SJSA1 (cell line): Measurements from ENCODE around the gene AZI2. TPM values are rescaled to one million over a fixed set of nuclear protein-coding genes. Genes with fewer than 3 reads are reported as not detected.
A peak's percentile ranks its signal among the peaks of the same experiment; 100 is the strongest.

Experiments
- DNase-seq, 2 experiments: peaks; one replicate each; pipeline ENCODE4 v3.0.0-alpha.2; 2015 to 2020; ENCODE audit warnings: low spot score in 2 of 2, low read depth in 1 of 2
- H3K27ac ChIP-seq: fragments of 250-450 bp; sonication (Bioruptor Pico); 2 replicates; pipeline ENCODE4 v1.5.1; 2020; ENCODE audit warnings: mild to moderate bottlenecking, moderate library complexity
- H3K27me3 ChIP-seq: fragments of 250-450 bp; sonication (Bioruptor Pico); replicated peaks from 2 replicates; pipeline ENCODE4 v1.5.1; 2020; ENCODE audit warnings: mild to moderate bottlenecking, moderate library complexity
- H3K36me3 ChIP-seq: fragments of 250-450 bp; sonication (Bioruptor Pico); 2 replicates; pipeline ENCODE4 v1.5.1; 2020; ENCODE audit warnings: mild to moderate bottlenecking
- H3K4me1 ChIP-seq: fragments of 250-450 bp; sonication (Bioruptor Pico); replicated peaks from 2 replicates; pipeline ENCODE4 v1.6.1; 2021; ENCODE audit warnings: mild to moderate bottlenecking
- H3K4me3 ChIP-seq: fragments of 250-450 bp; sonication (Bioruptor Pico); 2 replicates; pipeline ENCODE4 v1.5.1; 2020; ENCODE audit warnings: mild to moderate bottlenecking
- H3K9me3 ChIP-seq: fragments of 250-450 bp; sonication (Bioruptor Pico); replicated peaks from 2 replicates; pipeline ENCODE4 v1.5.1; 2020; ENCODE audit warnings: mild to moderate bottlenecking
- total RNA-seq: library from RNA; depleted of rRNA; stranded (reverse); fragments of >200 nt; shearing (Covaris generic); gene quantifications from 2 replicates; pipeline ENCODE4 v1.2.3, GENCODE V29; 2014; rRNA removed

Gene AZI2, protein sequence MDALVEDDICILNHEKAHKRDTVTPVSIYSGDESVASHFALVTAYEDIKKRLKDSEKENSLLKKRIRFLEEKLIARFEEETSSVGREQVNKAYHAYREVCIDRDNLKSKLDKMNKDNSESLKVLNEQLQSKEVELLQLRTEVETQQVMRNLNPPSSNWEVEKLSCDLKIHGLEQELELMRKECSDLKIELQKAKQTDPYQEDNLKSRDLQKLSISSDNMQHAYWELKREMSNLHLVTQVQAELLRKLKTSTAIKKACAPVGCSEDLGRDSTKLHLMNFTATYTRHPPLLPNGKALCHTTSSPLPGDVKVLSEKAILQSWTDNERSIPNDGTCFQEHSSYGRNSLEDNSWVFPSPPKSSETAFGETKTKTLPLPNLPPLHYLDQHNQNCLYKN
- total RNA-seq, result 37.5 and 44.9 TPM in 2 replicates

DNA sequence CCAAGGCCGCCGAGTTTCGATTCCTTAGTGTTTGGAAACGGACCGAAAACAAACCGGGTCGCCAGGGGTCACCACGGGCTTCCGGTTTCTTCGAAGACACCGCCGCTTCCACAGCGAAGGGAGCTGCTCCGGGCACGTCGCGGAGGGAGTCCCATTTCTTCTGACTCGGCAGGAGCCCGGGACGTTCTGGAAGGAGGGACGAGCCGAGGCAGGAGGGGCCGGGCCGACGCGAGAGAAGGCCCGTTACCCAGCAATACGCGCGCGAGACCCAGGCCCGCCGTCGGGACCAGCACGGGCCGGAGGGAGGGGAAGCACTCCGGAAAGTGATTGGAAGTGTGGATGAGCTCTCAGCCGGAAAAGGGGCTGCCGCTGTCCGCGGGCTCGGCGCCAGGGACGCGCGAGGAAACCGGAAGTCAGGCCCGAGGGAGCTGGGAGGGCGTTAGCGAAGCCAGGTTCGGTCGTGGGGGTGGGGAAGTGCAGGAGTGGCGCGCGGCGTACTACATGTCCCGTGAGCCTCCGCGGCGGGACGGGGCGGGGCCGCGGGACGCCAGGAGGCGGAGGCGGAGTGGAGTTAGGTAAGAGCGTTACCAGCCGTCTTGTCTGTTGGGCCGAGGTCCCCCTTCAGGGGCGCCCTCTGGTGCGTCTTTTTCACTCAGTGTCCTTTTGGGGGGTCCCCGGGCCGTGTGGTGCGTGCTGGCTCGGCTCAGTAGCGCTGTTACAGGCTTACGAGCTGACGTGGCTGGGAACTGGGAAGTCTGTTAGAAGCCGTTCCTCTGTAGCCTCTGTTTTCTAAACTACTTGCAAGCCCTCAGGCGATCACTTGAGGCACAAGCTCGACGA lies at the start of gene AZI2, which contains the start of gene ZCWPW2:
TSS of gene AZI2 (minus strand) at position 196 of the 840 bp plus-strand sequence. CDS start 8,207 bp downstream, outside the sequence.
TSS of gene ZCWPW2 (plus strand) at position 93 of the 840 bp plus-strand sequence. CDS start 64,348 bp downstream, outside the sequence.
- no peaks in the 10 kb centered on the region for H3K9me3 ChIP-seq
- no peaks in the 10 kb centered on the region for H3K27me3 ChIP-seq
- H3K27ac ChIP-seq, result peak within 1 kb of the TSS; percentile 97
- DNase-seq, result peak; percentile 95 to 96
- peak within 1 kb of the TSS; percentile 68 for H3K4me3 ChIP-seq
- H3K36me3 ChIP-seq, result peaks cover 7% of the 10 kb centered on the region
- H3K4me1 ChIP-seq, result peaks cover 7% of the 10 kb centered on the region

DNA sequence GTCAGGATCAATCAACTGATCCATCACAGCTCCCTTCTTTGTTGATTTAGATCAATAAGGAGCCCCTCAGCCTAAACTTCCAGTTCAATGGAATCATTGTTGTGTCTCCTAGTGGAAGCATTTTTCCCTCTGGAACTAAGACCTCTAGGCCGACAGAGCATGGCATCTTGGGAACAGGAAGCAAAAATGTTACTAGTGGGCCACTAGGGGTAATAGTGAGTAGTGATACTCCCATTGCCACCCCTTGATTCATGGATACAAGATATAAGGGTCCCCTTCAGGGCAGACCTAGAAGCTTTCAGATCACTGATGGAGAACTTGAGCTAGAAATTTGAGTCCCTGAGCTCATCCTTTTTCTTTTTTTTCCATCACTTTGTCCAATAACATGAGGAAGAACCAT lies 40.4 kb upstream of the AZI2 start:
- Histone ChIP-seq H3K9me3 (no peaks in the 10 kb centered on the region), H3K36me3 (no peaks in the 10 kb centered on the region), H3K27me3 (no peaks in the 10 kb centered on the region), H3K4me3 (no peak overlapping the region), H3K27ac (no peak overlapping the region), H3K4me1 (no peaks in the 10 kb centered on the region)
- no peak for DNase-seq

DNA sequence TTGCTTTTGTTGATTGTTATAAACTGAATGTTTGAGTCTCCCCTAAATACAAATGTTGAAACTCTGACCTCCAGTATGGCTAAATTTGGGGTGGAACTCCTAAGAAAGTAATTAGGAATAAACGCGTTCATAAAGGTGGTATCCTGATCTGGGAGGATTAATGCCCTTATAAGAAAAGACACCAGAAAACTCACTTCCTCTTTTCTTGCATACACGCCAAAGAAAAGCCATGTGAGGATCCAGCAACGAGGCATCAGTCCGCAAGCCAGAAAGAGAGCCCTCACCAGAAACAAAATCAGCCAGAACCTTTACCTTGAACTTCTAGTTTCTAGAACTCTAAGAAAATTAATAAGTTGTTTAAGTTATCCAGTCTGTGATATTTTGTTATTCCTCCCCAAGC lies 37.4 kb upstream of the AZI2 start:
- no peaks in the 10 kb centered on the region for H3K4me1 ChIP-seq
- H3K9me3 ChIP-seq, result no peaks in the 10 kb centered on the region
- DNase-seq, result no peak
- no peaks in the 10 kb centered on the region for H3K27me3 ChIP-seq
- H3K27ac ChIP-seq, result no peak overlapping the region
- H3K4me3 ChIP-seq, result no peak overlapping the region
- no peaks in the 10 kb centered on the region for H3K36me3 ChIP-seq

DNA sequence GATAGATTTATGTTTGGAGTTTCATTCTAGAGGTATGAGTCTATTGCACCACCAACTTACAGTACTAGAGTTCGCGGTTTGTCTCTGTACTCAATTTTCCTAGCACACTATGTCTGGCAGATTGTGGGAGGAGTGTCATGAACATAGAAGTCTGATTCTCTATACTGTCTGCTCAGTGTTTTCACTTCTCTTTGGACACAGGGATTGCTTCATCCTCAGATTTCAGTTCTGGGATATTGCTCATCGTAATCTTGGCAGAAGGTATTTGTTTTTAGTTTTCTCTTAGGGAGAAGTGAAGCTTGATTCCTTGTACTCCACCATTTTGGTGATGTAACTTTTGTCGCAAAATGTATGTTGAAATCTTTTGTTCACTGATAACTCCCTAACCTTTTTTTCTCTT lies 27.8 kb upstream of the AZI2 start:
- Histone ChIP-seq H3K27ac (no peak overlapping the region), H3K4me1 (no peaks in the 10 kb centered on the region), H3K4me3 (no peak overlapping the region), H3K27me3 (no peaks in the 10 kb centered on the region), H3K36me3 (no peaks in the 10 kb centered on the region), H3K9me3 (0 out of 2 replicates have a peak, but pooled peaks cover 3% of the 10 kb centered on the region)
- no peak for DNase-seq

DNA sequence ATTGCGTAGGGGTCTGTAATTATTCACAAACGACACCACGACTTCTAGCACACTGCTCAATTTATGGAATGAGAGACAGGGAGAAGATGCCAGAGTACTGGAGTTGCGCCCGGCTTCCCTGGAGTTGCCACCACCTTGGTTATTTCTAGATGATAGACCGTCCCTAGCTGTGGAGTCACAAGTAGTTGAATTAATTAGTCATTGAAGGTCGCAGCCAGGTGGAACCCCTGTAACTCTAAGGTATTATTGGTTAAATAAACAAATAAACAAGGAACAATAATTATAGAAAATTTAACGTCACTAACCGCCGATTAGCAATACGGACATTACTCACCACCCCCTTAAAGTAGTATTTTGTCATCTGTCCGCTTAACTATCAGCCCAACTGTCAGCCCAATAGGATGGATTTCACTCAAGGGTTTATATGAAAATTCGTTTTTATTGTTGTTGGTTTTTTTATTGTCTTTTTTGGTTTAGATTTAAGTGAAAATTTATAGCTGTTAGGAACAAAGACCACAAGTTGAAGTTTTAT lies 911 bp upstream of the AZI2 start:
- DNase-seq, result no peak

DNA sequence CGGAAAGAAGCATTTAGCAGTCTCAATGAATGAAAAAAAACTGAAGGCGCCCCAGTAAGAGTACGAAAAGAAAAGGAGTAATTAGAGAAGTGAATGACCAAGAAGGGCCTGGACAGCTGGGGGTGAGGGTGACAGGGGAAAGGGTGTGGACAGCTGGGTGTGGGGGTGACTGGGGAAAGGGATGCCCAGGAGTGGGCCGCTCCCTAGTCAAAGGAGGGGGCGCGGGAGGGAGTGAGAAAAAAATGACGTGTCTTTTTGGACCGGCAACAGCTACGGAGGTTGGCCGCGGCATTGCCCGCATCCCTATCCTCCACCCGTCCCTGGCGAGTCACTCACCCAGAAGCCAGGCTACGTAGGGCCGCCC lies 377 bp downstream of the AZI2 start:
- H3K27ac ChIP-seq, result peak overlapping the region; percentile 97

More for the DNA sequence above, 911 bp upstream of the AZI2 start:
- Histone ChIP-seq H3K27me3 (no peaks in the 10 kb centered on the region), H3K36me3 (peaks cover 9% of the 10 kb centered on the region), H3K27ac (peak overlapping the region; percentile 97), H3K9me3 (no peaks in the 10 kb centered on the region), H3K4me1 (peaks cover 7% of the 10 kb centered on the region), H3K4me3 (peak overlapping the region; percentile 68)

DNA sequence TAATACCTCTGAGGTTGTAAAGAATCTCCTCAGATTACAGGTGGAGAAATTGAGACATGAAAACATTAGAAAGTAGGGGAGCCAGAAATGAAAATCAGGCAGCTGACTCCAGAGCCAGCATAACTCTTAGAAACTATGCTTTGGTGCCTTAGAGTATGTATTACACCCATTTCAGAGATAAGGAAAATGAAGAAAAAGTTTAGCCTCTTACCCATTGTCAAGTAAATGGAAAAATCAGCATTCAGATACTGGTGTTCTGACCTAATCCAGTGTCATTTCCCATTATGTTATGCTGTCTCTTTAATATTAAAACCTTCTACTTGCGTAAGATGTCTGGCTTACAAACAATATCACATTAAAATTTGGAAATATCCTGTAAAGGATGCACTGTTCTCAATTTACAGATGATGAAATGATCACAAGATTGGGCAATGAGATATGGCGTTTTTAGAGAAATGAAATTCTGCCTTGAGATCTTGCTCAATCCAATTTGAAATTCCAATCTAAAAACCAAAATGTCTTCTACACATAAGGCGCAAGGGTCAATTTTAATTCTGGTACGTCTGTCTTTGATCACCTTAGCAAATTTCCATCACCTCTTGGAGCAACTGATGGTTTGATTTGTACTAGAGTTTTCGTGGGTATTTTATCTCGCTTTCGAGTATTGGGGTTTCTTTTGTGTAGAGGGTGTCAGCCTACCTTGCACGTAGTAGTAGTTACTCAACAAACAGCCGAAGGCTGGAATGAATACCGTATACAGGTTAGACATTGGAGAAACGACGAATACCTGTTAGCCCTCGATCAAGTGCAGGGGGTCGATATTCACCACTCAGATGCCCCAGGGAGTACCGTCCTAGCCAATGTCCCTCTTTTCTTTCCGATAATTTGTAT lies 1.0 kb downstream of the AZI2 start:
- Histone ChIP-seq H3K27ac (peak overlapping the region; percentile 97), H3K4me3 (peak overlapping the region; percentile 68), H3K9me3 (no peaks in the 10 kb centered on the region), H3K4me1 (peaks cover 8% of the 10 kb centered on the region), H3K36me3 (peaks cover 3% of the 10 kb centered on the region), H3K27me3 (no peaks in the 10 kb centered on the region)
- no peak for DNase-seq

More for the DNA sequence above, 377 bp downstream of the AZI2 start:
- H3K4me3 ChIP-seq, result peak overlapping the region; percentile 68
- peaks cover 7% of the 10 kb centered on the region for H3K4me1 ChIP-seq
- H3K27me3 ChIP-seq, result no peaks in the 10 kb centered on the region
- no peak for DNase-seq
- peaks cover 3% of the 10 kb centered on the region for H3K36me3 ChIP-seq
- H3K9me3 ChIP-seq, result no peaks in the 10 kb centered on the region

DNA sequence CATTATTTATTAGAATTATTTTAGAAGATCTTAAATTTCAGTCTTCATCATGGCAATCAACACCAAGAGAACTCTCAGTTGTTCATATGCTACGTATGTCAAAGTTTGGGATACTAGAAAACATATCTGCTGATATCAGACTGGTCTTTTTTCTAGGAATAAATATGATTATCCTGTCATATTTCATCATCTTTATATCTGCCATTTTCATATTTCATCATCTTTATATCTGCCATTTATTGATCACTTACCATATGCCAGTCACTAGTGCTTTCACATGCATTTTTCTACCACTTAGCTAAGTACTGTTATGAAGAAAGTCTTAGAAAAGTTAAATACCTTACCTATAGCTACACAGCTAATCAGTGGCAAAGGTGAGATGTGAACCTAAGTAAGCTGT lies 2.9 kb downstream of the AZI2 start:
- Histone ChIP-seq H3K4me1 (peaks cover 13% of the 10 kb centered on the region), H3K4me3 (no peak overlapping the region), H3K27ac (no peak overlapping the region), H3K36me3 (peaks cover 3% of the 10 kb centered on the region), H3K9me3 (no peaks in the 10 kb centered on the region), H3K27me3 (no peaks in the 10 kb centered on the region)
- DNase-seq, result no peak

DNA sequence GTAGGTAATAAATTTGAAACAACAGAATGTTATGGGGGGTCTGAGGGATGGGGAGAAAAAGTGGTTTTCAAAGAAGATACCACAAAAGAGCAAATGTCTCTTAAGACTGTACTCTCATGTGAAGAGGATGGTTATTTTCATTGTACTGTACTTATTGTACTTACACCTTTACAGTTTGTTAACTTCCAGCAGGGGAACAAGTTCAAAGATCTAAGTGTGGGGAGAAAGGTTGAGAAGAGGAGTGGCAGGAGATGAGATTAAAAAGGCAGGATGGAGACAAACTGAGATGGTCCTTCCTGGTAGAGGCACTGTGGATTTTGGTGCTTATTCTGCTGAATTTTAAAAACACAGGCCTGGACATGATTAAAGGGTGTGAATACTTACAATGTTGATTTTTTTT lies 5.5 kb downstream of the AZI2 start:
- Histone ChIP-seq H3K36me3 (peaks cover 11% of the 10 kb centered on the region), H3K9me3 (no peaks in the 10 kb centered on the region), H3K27me3 (no peaks in the 10 kb centered on the region), H3K27ac (no peak overlapping the region), H3K4me1 (peaks cover 13% of the 10 kb centered on the region), H3K4me3 (no peak overlapping the region)
- no peak for DNase-seq

DNA sequence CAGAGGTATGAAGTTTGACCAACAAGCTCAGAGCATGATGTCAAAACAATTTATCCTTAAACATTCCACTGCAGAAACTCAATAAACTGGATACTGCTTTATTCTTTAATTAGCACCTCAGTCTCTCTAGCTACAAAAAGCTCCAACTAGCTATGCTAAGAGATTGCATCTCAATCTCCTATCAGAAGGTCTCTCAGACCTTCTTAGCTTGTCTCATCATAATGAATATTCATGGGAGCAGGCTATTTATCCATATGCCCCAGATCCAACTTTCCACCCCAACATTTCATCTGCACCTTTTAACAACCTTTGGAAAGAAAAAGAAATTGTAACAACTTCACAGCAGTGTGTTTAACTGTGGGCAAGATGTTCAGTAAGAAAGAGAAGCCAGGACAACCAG lies 11.4 kb downstream of the AZI2 start:
- H3K4me3 ChIP-seq, result no peak overlapping the region
- peaks cover 1% of the 10 kb centered on the region; the same call in 1 of the 2 replicates for H3K4me1 ChIP-seq
- H3K27me3 ChIP-seq, result no peaks in the 10 kb centered on the region
- peaks cover 45% of the 10 kb centered on the region for H3K36me3 ChIP-seq
- DNase-seq, result no peak
- no peaks in the 10 kb centered on the region for H3K9me3 ChIP-seq
- H3K27ac ChIP-seq, result no peak overlapping the region

DNA sequence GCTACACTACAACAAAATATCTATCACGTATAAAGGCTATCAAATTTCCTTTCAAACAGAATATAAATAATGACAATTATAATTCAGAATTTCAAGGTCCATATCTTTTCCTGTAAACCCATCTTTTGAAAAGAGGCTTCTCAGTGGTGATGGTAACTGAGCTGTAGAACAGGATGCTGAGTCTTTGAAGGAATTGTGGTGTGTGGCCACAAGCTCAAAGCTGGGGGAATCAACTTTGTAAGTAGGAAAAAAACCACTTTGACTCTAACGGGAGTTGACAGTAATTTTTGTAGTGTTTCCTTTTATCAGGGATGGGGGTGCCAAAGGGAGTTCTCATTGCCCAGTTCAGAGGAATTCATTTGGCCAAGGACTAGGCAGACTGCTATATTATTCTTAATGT lies 13.4 kb downstream of the AZI2 start:
- H3K9me3 ChIP-seq, result no peaks in the 10 kb centered on the region
- no peak overlapping the region for H3K27ac ChIP-seq
- H3K27me3 ChIP-seq, result no peaks in the 10 kb centered on the region
- peaks cover 55% of the 10 kb centered on the region for H3K36me3 ChIP-seq
- no peak overlapping the region for H3K4me3 ChIP-seq
- H3K4me1 ChIP-seq, result no peaks in the 10 kb centered on the region
- no peak for DNase-seq

DNA sequence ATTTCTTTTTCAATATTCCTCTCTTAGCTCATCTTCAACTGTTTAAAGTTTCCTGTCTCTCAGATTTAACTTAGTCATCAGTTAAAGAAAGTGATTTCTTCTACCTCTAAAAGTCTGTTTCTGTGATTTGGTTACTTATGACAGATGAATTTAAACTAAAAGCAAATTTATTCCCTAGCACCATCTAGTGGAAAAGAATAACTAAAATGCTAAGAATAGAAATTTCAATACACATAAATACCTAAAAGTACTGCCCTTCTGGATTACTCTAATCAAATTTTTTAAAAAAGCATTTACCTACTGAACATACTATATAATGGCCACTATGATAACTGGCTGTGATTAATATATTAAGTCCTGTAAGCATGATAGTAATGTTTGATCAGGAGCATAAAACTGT lies 14.1 kb downstream of the AZI2 start:
- DNase-seq, result no peak
- Histone ChIP-seq H3K27ac (no peak overlapping the region), H3K9me3 (no peaks in the 10 kb centered on the region), H3K4me3 (no peak overlapping the region), H3K27me3 (no peaks in the 10 kb centered on the region), H3K4me1 (no peaks in the 10 kb centered on the region), H3K36me3 (peaks cover 50% of the 10 kb centered on the region)
